HG02852 (cell line): ENCODE data around the gene SIN3A.
"Not testable (repeated sequence)": the region's sequence is repeated elsewhere in the genome, so short reads cannot be mapped to it uniquely, and the experiment has no call there.

Source experiments
- ATAC-seq: cut with Tn5 transposase; IDR thresholded peaks from one replicate; pipeline ENCODE4 v1.9.1; 2021; ENCODE audit warnings: mild to moderate bottlenecking, moderate library complexity; ENCODE audit not compliant: unreplicated experiment

SIN3A gene

DNA sequence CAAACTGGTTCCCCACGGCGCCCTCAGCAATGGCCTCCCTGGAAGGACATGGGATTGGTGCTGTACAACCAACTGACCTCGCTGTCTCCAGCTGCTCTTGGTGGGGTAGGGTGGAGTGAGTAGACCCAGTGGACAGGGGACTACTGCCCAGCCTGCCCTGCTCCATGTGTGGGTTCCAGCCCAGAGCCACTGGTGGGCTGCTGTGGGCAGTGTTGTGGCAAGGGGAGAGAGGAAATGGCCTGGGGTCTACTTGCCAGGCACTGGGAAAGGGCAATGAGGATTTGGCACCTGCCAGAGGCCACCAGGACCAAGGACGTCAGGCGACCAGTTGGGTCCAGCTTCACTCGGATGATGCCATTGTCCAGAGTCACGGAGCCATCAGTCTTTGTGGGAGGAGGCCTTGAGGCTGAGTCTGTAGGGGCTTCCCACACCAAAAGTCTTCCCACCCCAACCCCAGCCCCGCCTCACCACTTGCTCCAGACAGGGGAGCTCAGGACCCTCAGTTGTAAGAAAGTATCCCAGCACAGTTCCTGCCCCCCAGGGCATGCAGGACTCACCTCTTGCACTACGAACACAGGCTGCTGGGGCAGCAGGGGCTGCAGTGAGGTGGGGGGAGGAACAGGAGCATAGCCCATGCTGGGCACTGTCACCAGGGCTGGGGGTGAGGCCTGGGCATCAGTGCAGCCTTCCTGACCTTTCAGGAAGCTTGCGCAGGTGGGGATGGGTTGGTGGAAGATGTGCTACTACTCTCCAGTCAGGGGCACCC is 92.5 kb downstream of the SIN3A start:
- no peak for ATAC-seq

DNA sequence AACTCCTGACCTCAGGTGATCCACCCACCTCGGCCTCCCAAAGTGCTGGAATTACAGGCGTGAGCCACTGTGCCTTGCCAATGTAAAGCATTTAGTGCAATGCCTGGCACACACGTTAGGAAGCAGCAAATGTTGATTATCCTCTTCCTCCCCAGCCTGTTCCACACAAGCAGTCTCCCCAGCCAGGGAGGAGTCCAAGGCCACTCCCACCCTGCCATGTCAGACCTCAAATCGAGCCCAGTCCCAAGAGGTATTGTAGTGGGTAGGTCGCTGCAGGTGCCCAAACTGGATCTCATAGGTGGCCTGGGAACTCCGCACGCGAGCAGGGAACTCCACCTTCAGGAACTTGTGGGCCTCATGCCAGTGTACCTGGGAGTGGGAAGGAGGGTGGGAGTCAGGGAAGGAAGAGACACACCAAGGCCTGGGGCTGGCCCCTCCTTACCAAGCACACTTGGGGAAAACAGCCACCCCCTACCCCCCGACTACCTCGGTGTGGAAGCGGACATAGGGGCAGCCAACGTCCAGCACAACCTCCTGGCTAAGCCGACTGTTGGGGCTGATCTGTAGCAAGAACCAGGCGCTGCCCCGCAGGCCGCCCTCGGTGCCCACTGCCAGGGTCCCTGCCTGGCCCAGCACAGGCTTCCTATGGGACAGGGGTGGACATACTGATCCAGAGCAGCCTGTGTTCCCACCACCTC is 93.4 kb downstream of the SIN3A start:
- no peak for ATAC-seq

DNA sequence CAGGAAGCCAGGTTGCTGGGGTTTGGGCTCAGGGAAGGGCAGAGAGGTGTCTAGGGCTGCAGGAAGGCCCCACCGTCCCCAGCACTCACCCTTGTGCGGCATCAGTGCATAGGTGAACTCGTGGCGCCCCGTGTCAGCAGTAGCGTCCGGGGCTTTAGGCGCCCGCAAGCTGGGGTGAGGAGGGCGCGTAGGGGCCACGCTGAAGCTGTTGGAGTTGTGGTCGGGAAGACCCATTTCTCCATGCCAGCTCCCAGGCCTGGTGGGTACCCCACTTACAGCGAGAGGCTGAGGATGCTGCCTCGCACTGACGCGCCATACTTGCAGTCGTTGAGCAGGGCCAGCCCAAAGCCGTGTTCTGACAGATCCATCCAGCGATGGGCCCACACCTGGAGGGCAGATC is 95.0 kb downstream of the SIN3A start:
- ATAC-seq = no peak

DNA sequence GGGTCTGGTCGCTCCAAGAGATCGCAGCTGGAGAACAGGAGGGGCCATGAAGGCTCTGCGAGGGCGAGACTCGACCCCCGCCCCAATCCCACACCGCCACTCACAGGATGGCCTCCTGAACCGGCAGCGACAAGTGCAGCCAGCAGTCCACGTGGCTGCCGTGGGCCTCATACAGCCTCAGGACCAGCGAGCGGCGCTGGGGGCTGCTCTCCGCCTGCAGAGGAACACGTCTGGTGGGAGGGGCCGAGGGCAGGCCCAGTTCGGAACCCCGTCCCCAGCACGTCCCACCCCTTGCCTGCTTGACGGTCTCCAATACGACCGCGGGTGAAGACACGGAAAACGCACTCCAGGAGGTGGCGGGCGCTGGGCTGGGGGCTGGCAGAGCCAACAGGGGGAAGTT is 95.5 kb downstream of the SIN3A start:
- ATAC-seq = no peak

DNA sequence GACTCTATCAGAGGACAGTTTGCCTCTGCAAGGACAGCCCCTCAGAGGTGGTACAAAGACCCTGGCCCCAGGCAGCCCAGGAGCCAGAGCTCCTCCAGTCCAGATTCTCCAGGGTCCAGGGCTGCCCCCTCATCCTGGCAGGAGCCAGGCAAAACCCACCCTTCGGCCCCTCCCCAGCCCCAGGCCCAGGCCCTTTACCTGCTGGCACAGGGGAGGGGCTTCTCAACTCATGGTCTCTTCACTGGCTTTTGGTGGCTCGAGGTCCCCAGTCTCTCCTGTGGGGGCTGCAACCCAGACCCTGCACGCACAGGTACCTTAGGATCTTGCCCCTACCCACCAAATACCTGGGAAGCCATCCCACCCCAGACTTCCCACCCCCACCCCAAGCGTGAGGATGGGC is 96.1 kb downstream of the SIN3A start:
- ATAC-seq = no peak

DNA sequence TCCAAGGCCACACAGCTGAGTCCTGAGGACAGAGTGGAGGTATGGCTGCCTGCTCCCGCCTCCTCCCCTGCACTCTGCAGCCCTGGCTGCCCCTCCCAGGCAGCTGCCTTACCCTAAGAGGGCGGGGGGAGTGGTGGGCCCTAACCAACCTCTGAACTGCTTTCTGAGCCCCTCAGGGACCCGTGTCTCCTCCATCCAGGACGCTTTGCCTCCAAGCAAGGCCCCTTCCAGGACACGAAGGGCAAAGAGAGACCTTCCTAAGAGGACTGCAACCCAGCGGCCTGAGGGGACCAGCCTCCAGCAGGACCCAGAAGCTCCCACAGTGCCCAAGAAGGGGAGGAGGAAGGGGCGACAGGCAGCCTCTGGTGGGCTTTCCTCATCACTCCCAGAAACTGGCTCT is 97.0 kb downstream of the SIN3A start:
- ATAC-seq = no peak

DNA sequence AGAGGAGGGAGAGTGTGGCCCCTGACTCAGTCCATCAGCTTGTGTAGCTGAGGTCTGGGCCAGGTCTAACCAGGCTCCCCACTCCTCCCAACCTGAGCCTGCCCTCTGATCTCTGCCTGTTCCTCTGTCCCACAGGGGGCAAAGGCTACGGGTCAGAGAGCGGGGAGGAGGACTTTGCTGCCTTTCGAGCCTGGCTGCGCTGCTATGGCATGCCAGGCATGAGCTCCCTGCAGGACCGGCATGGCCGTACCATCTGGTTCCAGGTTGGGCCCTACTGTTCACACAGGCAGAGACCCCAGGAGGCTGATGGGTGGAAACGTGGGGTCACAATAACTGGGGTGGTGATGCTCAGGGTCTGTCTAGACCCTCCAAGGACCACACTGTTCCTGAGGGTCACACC is 97.9 kb downstream of the SIN3A start:
- no peak for ATAC-seq

DNA sequence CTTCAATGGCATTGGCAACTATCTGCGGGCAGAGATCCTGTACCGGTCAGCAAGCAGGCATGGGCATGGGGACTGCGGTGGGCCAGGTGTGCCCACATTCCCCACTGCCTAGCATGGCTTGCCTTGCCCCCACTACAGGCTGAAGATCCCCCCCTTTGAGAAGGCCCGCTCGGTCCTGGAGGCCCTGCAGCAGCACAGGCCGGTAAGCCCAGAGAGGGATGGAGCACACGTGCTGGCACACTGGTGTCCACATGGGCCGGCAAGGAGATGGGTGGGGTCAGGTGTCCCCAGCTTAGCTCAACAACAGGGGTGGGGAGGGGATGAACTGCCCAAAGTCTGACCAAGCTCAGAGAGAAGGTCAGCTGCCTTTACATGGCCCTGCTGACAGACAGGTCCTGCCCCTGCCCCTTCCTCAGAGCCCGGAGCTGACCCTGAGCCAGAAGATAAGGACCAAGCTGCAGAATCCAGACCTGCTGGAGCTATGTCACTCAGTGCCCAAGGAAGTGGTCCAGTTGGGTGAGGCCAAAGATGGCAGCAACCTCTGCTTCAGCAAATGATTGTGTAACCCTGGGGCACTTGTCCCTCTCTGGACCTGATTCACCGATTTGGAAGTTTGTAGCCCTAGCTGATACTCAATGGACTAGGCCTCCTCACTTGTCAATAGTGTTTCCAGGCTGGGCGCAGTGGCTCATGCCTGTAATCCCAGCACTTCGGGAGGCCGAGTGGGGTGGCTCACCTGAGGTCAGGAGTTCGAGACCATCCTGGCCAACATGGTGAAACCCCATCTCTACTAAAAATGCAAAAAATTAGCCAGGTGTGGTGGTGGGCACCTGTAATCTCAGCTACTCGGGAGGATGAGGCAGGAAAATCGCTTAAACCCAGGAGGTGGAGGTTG is 99.1 kb downstream of the SIN3A start:
- ATAC-seq = no peak

DNA sequence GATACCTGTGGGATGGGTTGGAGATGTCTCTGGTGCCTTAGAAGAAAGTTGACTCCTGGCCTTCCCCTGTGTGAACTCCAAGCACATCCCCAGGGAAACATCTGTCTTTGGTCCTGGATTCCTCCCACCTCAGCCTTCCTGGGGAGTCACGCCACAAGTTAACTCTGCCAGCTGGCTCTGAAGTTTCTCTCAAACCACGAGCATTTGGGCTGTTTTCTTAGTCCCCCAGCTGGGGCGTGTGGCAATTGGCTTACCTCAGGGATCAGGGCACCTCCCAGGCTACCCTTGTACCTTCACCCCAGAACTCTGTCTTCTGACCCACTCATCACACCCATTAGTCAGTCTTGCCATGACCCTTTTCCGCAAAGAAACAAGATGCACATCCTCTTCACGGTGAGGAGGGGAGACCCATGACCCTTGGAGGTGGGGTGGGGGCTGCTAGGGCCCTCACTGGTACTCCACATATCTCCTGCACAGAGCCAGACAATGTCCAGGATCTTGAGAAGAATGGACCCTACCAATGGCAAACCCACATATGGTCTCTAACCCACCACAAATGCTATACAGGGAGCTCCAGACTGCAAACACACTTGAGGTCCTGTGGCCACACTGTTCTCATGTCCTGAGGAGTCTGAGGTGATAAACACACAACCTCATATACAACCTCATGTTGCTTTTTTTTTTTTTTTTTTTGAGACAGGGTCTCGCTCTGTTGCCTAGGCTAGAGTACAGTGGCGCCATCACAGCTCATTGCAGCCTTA is 100.7 kb downstream of the SIN3A start:
- no peak for ATAC-seq

DNA sequence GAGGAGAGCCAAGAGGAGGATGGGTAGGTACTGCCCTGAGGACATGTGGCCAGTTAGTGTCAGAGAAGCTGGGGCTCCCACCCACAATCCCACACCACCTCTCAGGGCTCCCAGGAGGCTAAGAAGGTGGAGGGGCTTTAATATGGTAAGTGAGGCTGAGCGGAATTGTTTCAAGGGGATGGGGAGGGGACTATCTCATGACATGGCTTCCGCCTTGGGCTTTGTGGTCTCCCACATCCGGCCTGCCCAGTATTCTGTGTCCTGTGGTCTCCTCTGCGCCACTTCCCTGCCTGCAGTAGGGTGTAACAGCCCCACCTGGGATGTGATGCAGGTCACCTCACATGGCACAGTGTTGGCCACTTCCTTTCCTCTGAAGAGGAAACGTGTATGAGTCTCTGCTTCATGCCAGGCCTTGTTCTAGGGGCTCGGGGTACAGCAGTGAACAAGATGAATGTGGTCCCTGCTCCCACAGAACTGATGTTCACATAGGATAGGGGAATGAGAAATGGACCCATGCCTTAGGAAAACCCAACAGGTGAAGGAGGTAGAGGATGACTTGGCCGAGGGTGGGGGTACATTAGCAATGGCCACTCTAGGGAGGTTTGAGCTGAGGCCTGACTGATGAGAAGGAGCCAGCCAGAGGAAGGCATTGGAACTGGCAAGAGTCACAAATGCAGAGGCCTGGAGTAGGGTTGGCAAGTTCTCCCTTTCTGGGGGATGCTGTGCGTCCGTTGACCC is 101.5 kb downstream of the SIN3A start:
- ATAC-seq = no peak

DNA sequence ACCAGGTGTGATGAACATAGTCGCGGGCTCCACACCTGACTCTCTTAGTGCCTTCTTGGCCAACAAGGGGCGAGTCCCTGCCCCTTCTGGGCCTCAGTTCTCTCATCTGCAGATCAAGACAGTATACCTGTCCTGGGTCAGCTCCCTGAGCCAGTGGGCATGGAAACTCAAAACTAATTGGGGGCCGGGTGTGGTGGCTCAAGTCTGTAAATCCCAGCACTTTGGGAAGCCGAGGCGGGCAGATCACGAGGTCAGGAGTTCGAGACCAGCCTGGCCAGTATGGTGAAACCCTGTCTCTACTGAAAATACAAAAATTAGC is 102.2 kb downstream of the SIN3A start:
- not testable (repeated sequence) for ATAC-seq

DNA sequence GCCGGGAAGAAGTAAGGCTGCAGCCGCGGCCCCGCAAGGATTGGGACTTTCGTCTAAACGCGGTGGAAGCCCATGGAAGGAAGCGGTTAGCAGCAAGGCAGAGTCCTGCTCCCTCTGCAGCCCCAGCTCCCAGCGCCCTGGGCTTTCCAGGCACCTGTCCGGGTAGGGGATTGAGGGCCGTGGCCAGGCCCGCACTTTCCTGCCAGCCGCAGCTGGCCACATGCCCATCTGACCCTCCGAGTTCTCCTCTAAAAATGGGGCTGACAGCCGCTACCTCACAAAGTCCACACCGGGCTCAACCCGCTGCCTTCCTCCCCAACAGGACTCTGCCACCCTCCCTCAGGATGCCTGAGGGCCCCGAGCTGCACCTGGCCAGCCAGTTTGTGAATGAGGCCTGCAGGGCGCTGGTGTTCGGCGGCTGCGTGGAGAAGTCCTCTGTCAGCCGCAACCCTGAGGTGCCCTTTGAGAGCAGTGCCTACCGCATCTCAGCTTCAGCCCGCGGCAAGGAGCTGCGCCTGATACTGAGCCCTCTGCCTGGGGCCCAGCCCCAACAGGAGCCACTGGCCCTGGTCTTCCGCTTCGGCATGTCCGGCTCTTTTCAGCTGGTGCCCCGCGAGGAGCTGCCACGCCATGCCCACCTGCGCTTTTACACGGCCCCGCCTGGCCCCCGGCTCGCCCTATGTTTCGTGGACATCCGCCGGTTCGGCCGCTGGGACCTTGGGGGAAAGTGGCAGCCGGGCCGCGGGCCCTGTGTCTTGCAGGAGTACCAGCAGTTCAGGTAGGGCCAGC is 102.7 kb downstream of the SIN3A start:
- ATAC-seq = no peak

DNA sequence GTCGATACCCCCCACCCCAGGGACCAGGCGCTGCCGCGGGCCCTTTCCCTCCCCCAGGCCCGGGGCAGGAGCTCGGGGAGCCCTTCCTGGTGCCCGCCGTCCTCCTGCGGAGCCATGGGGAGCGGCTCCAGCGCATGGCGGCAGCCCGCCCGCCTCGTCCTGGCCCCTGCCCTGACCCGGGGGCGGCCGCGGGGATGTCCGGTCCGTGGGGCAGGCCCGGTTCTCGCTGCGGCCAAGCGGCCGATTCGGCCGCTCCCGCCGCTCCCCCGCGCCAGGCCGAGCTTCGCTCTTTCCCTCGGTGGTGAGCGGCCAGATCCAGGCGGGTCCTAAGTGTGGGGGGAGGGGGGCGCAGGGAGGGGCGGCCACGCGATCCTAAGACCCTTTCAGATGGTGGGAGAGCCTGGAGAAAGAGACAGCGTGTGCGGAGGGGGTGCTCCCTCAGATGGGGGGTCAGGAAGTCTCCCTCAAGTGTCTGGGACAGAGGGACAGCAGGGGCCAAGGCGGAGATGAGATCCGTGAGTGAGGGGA is 103.4 kb downstream of the SIN3A start:
- no peak for ATAC-seq

DNA sequence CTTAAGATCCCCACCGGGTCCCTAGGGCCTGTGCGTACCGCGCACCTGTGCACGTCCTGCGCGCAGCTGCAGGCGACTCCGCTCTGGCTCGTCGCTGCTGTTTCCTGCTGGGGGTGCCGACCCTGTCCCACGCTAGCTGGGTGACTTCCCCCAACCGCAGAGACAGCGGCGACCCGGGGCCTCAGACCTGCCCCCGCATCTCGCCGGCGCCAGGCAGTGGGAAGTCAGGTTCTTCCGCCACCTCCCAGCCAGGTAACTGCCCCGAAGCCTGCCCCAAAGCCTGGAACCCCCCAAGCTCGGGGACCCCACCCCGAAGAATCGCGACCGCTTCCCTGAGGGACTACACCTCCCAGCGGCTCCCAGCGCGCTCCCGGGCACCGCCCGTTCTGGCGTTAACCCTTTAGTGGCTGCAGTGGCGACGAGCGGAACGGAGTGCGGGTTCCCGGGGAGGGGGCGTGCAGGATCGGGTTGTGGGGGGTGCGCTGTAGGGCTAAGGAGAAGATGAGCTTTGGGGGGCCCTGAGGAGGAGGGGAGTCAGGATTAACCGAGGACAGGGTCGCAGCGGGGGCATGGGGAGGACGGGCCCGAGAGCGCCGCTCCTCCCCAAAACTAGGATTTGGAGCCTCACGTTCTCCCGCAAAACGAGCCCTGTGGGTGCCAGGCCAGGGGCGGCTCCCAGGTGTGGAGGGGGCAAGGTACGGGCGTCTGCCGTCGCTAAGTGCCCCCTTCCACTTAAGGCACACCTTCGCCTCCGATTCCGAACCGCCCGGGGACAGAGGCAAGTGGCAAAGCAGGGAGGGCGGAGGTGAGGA is 104.1 kb downstream of the SIN3A start:
- no peak for ATAC-seq

DNA sequence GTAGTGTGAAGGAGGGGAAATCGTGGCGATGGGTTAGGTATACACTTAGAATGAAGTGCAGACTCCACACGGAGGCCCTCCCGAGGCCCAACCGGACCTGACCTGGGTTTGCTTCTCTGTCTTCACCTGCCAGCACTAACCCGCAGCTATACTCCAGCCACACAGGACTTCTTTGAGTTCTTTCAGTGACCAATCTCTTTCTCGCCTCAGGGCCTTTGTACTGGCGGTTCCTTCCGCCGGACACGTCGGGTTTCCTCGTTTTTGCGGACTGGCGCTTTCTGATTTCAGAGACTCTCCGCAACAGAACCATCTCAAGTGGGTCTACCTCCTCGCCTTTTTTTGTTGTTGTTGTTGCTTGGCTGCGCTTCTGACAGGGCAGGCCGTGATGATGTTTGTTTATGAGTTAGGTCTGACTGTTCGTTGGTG is 104.7 kb downstream of the SIN3A start, which contains the start of gene NEIL1:
Gene NEIL1 (plus strand): TSS at position 244 of the 426 bp plus-strand sequence. CDS start 1,867 bp downstream, outside the sequence.
- no peak for ATAC-seq

DNA sequence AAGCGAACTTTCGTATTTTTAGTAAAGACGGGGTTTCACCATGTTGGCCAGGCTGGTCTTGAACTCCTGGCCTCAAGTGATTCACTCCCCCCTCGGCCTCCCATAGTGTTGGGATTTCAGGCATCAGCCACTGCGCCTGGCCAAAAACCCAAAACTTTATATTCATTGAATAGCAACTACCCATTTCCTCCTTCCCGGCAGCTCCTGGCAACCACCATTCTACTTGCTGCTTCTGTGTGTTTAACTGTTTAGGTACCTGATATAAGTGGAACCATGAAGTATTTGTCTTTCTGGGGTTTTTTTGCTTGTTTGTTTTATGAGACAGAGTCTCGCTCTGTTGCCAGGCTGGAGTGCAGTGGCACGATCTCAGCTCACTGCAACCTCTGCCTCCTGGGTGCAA is 107.5 kb downstream of the SIN3A start:
- ATAC-seq = not testable (repeated sequence)

DNA sequence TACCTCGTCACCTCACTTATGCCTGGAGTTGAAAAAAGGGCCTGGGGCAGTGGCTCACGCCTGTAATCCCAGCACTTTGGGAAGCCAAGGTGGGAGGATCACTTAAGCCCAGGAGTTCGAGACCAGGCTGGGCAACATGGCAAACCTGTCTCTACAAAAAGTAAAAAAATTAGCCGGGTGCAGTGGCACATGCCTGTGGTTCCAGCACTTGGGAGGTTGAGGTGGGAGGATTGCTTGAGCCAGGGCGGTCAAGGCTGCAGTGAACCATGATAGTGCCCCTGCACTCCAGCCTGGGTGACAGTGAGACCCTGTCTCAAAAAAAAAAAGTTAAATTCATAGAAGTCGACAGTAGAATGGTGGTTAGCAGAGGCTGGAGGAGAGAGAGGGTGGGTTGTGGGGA is 109.3 kb downstream of the SIN3A start:
- no peak for ATAC-seq

DNA sequence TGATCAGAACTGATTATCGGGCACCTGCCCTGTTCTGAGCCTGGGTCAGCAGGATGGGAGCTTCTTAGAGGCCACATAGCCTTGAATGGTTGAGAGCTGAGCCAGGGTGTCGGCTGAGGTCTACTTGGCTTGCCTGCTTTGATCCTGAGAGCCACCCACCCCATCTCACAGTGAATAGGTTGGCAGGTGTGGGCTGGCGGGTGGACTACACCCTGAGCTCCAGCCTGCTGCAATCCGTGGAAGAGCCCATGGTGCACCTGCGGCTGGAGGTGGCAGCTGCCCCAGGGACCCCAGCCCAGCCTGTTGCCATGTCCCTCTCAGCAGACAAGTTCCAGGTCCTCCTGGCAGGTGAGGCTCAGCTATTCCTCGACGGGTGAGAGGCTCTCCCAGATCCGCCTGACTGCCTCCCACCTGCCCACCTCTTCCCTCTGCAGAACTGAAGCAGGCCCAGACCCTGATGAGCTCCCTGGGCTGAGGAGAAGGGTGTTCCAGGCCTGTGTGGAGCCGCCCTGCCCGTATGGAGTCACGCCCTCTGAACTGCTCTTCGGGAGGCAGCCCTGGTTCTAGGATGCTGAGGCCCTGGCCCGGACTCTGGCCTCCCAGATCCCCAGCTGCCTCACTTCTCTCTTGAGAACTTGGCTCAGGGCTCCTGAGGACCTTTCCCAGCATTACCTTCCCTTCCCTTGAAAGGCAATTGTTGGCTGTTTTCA is 111.8 kb downstream of the SIN3A start:
- ATAC-seq = no peak
